Measurements from ENCODE around the gene ATP8A2. TPM values are rescaled to one million over a fixed set of nuclear protein-coding genes. Genes with fewer than 3 reads are reported as not detected.
A peak's percentile ranks its signal among the peaks of the same experiment; 100 is the strongest.

The ATP8A2 gene
- polyA plus RNA-seq, 12 donors, result 1.3 to 3.3 (median 2.4) TPM; not detected in 1

GRCh38 chr13:25380741-25381324 lies 9.1 kb downstream of the ATP8A2 start:
- DNase-seq, result no peak

GRCh38 chr13:25384758-25385410 lies 13.1 kb downstream of the ATP8A2 start:
- DNase-seq, result no peak

GRCh38 chr13:25391932-25392331 lies 20.2 kb downstream of the ATP8A2 start:
- DNase-seq, result no peak

- no peak for DNase-seq
These were observed 22.8 kb downstream of the ATP8A2 start for GRCh38 chr13:25394402-25395060.

GRCh38 chr13:25397763-25398162 lies 26.0 kb downstream of the ATP8A2 start:
- DNase-seq, result no peak

GRCh38 chr13:25400925-25401324 lies 29.2 kb downstream of the ATP8A2 start:
- no peak for DNase-seq

- no peak for DNase-seq
These were observed 30.2 kb downstream of the ATP8A2 start for GRCh38 chr13:25401958-25402357.

GRCh38 chr13:25406377-25406776 lies 34.6 kb downstream of the ATP8A2 start:
- DNase-seq, result no peak

GRCh38 chr13:25409938-25410337 lies 38.2 kb downstream of the ATP8A2 start:
- no peak for DNase-seq

- no peak for DNase-seq
These were observed 43.5 kb downstream of the ATP8A2 start for GRCh38 chr13:25415241-25415640.

- no peak for DNase-seq
These were observed 45.8 kb downstream of the ATP8A2 start for GRCh38 chr13:25417535-25417934.

GRCh38 chr13:25420161-25420560 lies 48.4 kb downstream of the ATP8A2 start:
- no peak for DNase-seq

- DNase-seq, result no peak
These were observed 49.8 kb downstream of the ATP8A2 start for GRCh38 chr13:25421612-25422011.

GRCh38 chr13:25422153-25422552 lies 50.4 kb downstream of the ATP8A2 start:
- DNase-seq, result no peak

- no peak for DNase-seq
These were observed 52.1 kb downstream of the ATP8A2 start for GRCh38 chr13:25423831-25424230.

- no peak for DNase-seq
These were observed 57.7 kb downstream of the ATP8A2 start for GRCh38 chr13:25429466-25429865.

- DNase-seq, result peak; percentile 29
These were observed 60.9 kb downstream of the ATP8A2 start for GRCh38 chr13:25432691-25433090.

- DNase-seq, result no peak
These were observed 68.3 kb downstream of the ATP8A2 start for GRCh38 chr13:25440061-25440460.

GRCh38 chr13:25446261-25446660 lies 74.5 kb downstream of the ATP8A2 start:
- DNase-seq, result no peak

GRCh38 chr13:25447396-25447795 lies 75.6 kb downstream of the ATP8A2 start:
- DNase-seq, result no peak

- DNase-seq, result no peak
These were observed 82.1 kb downstream of the ATP8A2 start for GRCh38 chr13:25453850-25454365.

- no peak for DNase-seq
These were observed 83.4 kb downstream of the ATP8A2 start for GRCh38 chr13:25455146-25455545.

GRCh38 chr13:25457566-25457965 lies 85.8 kb downstream of the ATP8A2 start:
- DNase-seq, result no peak
